GM18507 (cell line): ENCODE data around the gene IGF2R.
"Not testable (repeated sequence)": the region's sequence is repeated elsewhere in the genome, so short reads cannot be mapped to it uniquely, and the experiment has no call there.

Experiments used
- DNase-seq: peaks from one replicate; pipeline ENCODE4 v3.0.0; 2011; ENCODE audit warnings: low read depth; ENCODE audit not compliant: insufficient read length; ENCODE audit errors: extremely low spot score
- FAIRE-seq: peaks from 2 replicates; lab custom pipeline; 2011; peaks lifted over from hg19 to GRCh38; lab: Jason Lieb, UNC

IGF2R gene

GRCh38 chr6:160128125-160128683, 159.3 kb downstream of the IGF2R start:
- DNase-seq (no peak), FAIRE-seq (no peak)

- FAIRE-seq (no peak), DNase-seq (no peak)
Observed at GRCh38 chr6:160128879-160129516, 160.1 kb downstream of the IGF2R start.

GRCh38 chr6:160129881-160130615, 161.2 kb downstream of the IGF2R start:
- FAIRE-seq (no peak), DNase-seq (no peak)

- DNase-seq (no peak), FAIRE-seq (no peak)
Observed at GRCh38 chr6:160130729-160131484, 162.0 kb downstream of the IGF2R start.

GRCh38 chr6:160131636-160132296, 162.9 kb downstream of the IGF2R start:
- DNase-seq (no peak), FAIRE-seq (no peak)

- FAIRE-seq (no peak), DNase-seq (no peak)
Observed at GRCh38 chr6:160132297-160132637, 163.4 kb downstream of the IGF2R start.

GRCh38 chr6:160132776-160133338, 164.0 kb downstream of the IGF2R start:
- no peak for DNase-seq
- no peak for FAIRE-seq

GRCh38 chr6:160133441-160134336, 164.8 kb downstream of the IGF2R start:
- DNase-seq (no peak), FAIRE-seq (no peak)

- FAIRE-seq, DNase-seq: not testable (repeated sequence)
Observed at GRCh38 chr6:160134337-160134751, 165.5 kb downstream of the IGF2R start.

- FAIRE-seq (no peak), DNase-seq (no peak)
Observed at GRCh38 chr6:160134779-160135547, 166.1 kb downstream of the IGF2R start.

GRCh38 chr6:160135907-160136655, 167.2 kb downstream of the IGF2R start:
- DNase-seq = no peak
- FAIRE-seq = no peak

GRCh38 chr6:160137130-160137988, 168.5 kb downstream of the IGF2R start:
- no peak for DNase-seq
- no peak for FAIRE-seq

GRCh38 chr6:160137989-160138835, 169.3 kb downstream of the IGF2R start:
- peak; percentile 43 for DNase-seq
- peak; percentile 94 for FAIRE-seq

GRCh38 chr6:160138839-160139419, 170.0 kb downstream of the IGF2R start:
- DNase-seq = no peak
- no peak for FAIRE-seq

GRCh38 chr6:160139420-160139851, 170.6 kb downstream of the IGF2R start:
- FAIRE-seq (no peak), DNase-seq (no peak)
